CD14-positive monocyte (primary cell): ENCODE results near the gene PER2. TPM values are rescaled to one million over a fixed set of nuclear protein-coding genes. Genes with fewer than 3 reads are reported as not detected.

ENCODE experiments used
- DNase-seq, 3 donors: peaks; one replicate each; pipeline ENCODE4 v3.0.0-alpha.2; 2011 to 2022
- H2AFZ ChIP-seq: 2 replicates; pipeline ENCODE4 v1.6.0; 2012; ENCODE audit warnings: mild to moderate bottlenecking, low read depth, low read length, inconsistent platforms; ENCODE audit not compliant: insufficient read depth, poor library complexity, severe bottlenecking
- H3K27ac ChIP-seq, 2 donors: 1 replicate in 1 of 2; 2 replicates in 1 of 2; pipeline ENCODE4 v1.5.1; 2012 to 2013; ENCODE audit warnings: low read length in 2 of 2, control low read depth in 1 of 2, inconsistent platforms in 1 of 2, low read depth in 1 of 2, mild to moderate bottlenecking in 1 of 2
- H3K27me3 ChIP-seq, 2 donors: one replicate each; pipeline versions ENCODE4 v1.6.0 to v1.6.1; 2011 to 2013; ENCODE audit warnings: low read length in 2 of 2; ENCODE audit not compliant: control insufficient read depth in 2 of 2, insufficient read depth in 2 of 2
- H3K36me3 ChIP-seq, 2 donors: replicated peaks in 1 of 2; 1 replicate in 1 of 2; 2 replicates in 1 of 2; pipeline versions ENCODE4 v1.5.1 to v1.6.1; 2012 to 2013; ENCODE audit warnings: low read length in 2 of 2, control low read depth in 1 of 2, inconsistent platforms in 1 of 2, mild to moderate bottlenecking in 1 of 2; ENCODE audit not compliant: insufficient read depth in 2 of 2, control insufficient read depth in 1 of 2
- H3K4me1 ChIP-seq, 2 donors: 1 replicate in 1 of 2; 2 replicates in 1 of 2; pipeline versions ENCODE4 v1.5.1 to v1.6.1; 2012 to 2013; ENCODE audit warnings: low read length in 2 of 2, control low read depth in 1 of 2, inconsistent platforms in 1 of 2, mild to moderate bottlenecking in 1 of 2, moderate library complexity in 1 of 2; ENCODE audit not compliant: insufficient read depth in 2 of 2, control insufficient read depth in 1 of 2
- H3K4me2 ChIP-seq: replicated peaks from 2 replicates; pipeline ENCODE3; 2012; ENCODE audit warnings: low read length, moderate library complexity, mild to moderate bottlenecking; ENCODE audit not compliant: poor library complexity, severe bottlenecking; ENCODE audit errors: extremely low read depth
- H3K4me3 ChIP-seq, 3 experiments: fragments of 200-600 bp in 1 of 3; sonication (generic) in 1 of 3; replicated peaks in 1 of 3; 1 replicate in 2 of 3; 2 replicates in 1 of 3; pipeline ENCODE4 v1.5.1; 2011 to 2013; ENCODE audit warnings: low read length in 3 of 3, mild to moderate bottlenecking in 3 of 3, control low read depth in 2 of 3, low read depth in 2 of 3, inconsistent platforms in 1 of 3, moderate library complexity in 1 of 3
- H3K79me2 ChIP-seq: 2 replicates; pipeline ENCODE4 v1.6.0; 2012; ENCODE audit warnings: mild to moderate bottlenecking, control low read depth, inconsistent platforms, low read length, moderate library complexity; ENCODE audit not compliant: insufficient read depth
- H3K9ac ChIP-seq: 2 replicates; pipeline ENCODE4 v1.6.0; 2017; ENCODE audit warnings: low read length, mild to moderate bottlenecking; ENCODE audit not compliant: insufficient read depth, poor library complexity, severe bottlenecking
- H3K9me3 ChIP-seq, 2 donors: replicated peaks in 1 of 2; 1 replicate in 1 of 2; 2 replicates in 1 of 2; pipeline versions ENCODE4 v1.5.1 to v1.6.1; 2012 to 2013; ENCODE audit warnings: low read length in 2 of 2, control low read depth in 1 of 2; ENCODE audit not compliant: control insufficient read depth in 1 of 2, insufficient read depth in 1 of 2
- H4K20me1 ChIP-seq: 2 replicates; pipeline ENCODE4 v1.6.0; 2012; ENCODE audit warnings: mild to moderate bottlenecking, low read length, control low read depth, moderate library complexity; ENCODE audit not compliant: insufficient read depth
- H3K27ac Mint-ChIP-seq, 7 donors: one replicate each; pipeline ENCODE4 v1.8.0; 2020; ENCODE audit warnings: mild to moderate bottlenecking in 7 of 7, mixed read lengths in 7 of 7, moderate library complexity in 6 of 7, inconsistent platforms in 2 of 7
- H3K27me3 Mint-ChIP-seq, 3 donors: one replicate each; pipeline ENCODE4 v1.8.0; 2021 to 2022; ENCODE audit warnings: low read depth in 3 of 3, mild to moderate bottlenecking in 3 of 3, mixed read lengths in 3 of 3, moderate library complexity in 3 of 3, inconsistent platforms in 1 of 3
- H3K36me3 Mint-ChIP-seq, 2 donors: one replicate each; pipeline ENCODE4 v1.8.0; 2020; ENCODE audit warnings: mixed read lengths in 2 of 2, inconsistent platforms in 1 of 2, mild to moderate bottlenecking in 1 of 2
- H3K4me1 Mint-ChIP-seq: one replicate; pipeline ENCODE4 v1.8.0; 2020; ENCODE audit warnings: mild to moderate bottlenecking, mixed read lengths
- H3K4me3 Mint-ChIP-seq, 2 donors: one replicate each; pipeline ENCODE4 v1.8.0; 2020; ENCODE audit warnings: mild to moderate bottlenecking in 2 of 2, mixed read lengths in 2 of 2, moderate library complexity in 1 of 2
- H3K9me3 Mint-ChIP-seq, 7 donors: one replicate each; pipeline ENCODE4 v1.8.0; 2020 to 2022; ENCODE audit warnings: mixed read lengths in 7 of 7, mild to moderate bottlenecking in 6 of 7, moderate library complexity in 6 of 7, inconsistent platforms in 2 of 7
- CTCF ChIP-seq: fragments of 200-600 bp; IDR thresholded peaks from one replicate; pipeline ENCODE4 v1.8.0; 2022; ENCODE audit warnings: antibody characterized with exemption, mild to moderate bottlenecking
- WGBS: methylation state at CpG from one replicate; pipeline ENCODE4 v1.1.5; 2013; ENCODE audit warnings: missing lambda C conversion rate; ENCODE audit not compliant: insufficient coverage; 5-methylcytosine and 5-hydroxymethylcytosine counted together
- intact Hi-C, 2 donors: fragments of 100-400 bp; cut with micrococcal nuclease; formaldehyde crosslinking; loops; one replicate each; pipeline versions ENCODE4 v1.15.0 to v1.15.1; 2023
- polyA plus RNA-seq, 3 donors: library from polyadenylated mRNA; depleted of rRNA in 1 of 3; unstranded in 2 of 3; stranded (reverse) in 1 of 3; fragments of 300-500 nt in 2 of 3; fragments of >200 nt in 1 of 3; fragmentation: Illumina TruSeq in 2 of 3; gene quantifications; 1 replicate in 2 of 3; 2 replicates in 1 of 3; pipeline ENCODE4 v1.2.3, GENCODE V29; 2012 to 2021

Gene PER2
- polyA plus RNA-seq, 3 donors = 1.6 to 5.6 (median 3.1) TPM

- no peak for TF ChIP-seq CTCF
- Histone ChIP-seq H2AFZ (no peak overlapping the region), H4K20me1 (no peaks in the 10 kb centered on the region), H3K4me3 (no peak overlapping the region), H3K4me1 (peaks cover 14 to 16% of the 10 kb centered on the region in 2 donors), H3K27ac (peak overlapping the region in 1 of 2 donors; percentile 30), H3K79me2 (no peaks in the 10 kb centered on the region), H3K36me3 (peaks cover 62 to 79% of the 10 kb centered on the region in 2 donors), H3K27me3 (no peaks in the 10 kb centered on the region), H3K9ac (no peak overlapping the region), H3K9me3 (no peaks in the 10 kb centered on the region), H3K4me2 (no peak overlapping the region)
- DNase-seq = no peak
- peaks cover 65 to 78% of the 10 kb centered on the region in 2 donors for H3K36me3 Mint-ChIP-seq
- intact Hi-C loops = no loop called here
- 100% methylated on average over 1 of the region's 4 CpGs for WGBS
- no peaks in the 10 kb centered on the region for H3K27me3 Mint-ChIP-seq
- no peak overlapping the region for H3K4me3 Mint-ChIP-seq
- H3K9me3 Mint-ChIP-seq = peaks cover 0 to 3% (median 0%) of the 10 kb centered on the region in 7 donors
- peak overlapping the region in 5 of 7 donors; percentile 8 to 76 (median 46) for H3K27ac Mint-ChIP-seq
- H3K4me1 Mint-ChIP-seq = peaks cover 16% of the 10 kb centered on the region
These were observed 24.3 kb downstream of the PER2 start for GRCh38 chr2:238264072-238264460.

- H3K79me2 ChIP-seq = no peaks in the 10 kb centered on the region
- H3K27me3 ChIP-seq = no peaks in the 10 kb centered on the region
- H3K9me3 ChIP-seq = no peaks in the 10 kb centered on the region
- Mint-ChIP-seq H3K9me3 (peaks cover 0 to 3% (median 0%) of the 10 kb centered on the region in 7 donors), H3K27me3 (no peaks in the 10 kb centered on the region), H3K4me3 (no peak overlapping the region), H3K36me3 (peaks cover 66 to 80% of the 10 kb centered on the region in 2 donors), H3K4me1 (peaks cover 16% of the 10 kb centered on the region), H3K27ac (peak overlapping the region; percentile 12 to 86 (median 57))
- WGBS = 45% methylated on average over 7 of the region's 13 CpGs
- H3K27ac ChIP-seq = peak overlapping the region in 1 of 2 donors; percentile 30
- no peak overlapping the region for H3K9ac ChIP-seq
- DNase-seq = peak; percentile 70 to 76 (median 74)
- TF ChIP-seq CTCF = peak; percentile 84
- H3K4me1 ChIP-seq = peaks cover 14 to 16% of the 10 kb centered on the region in 2 donors
- intact Hi-C loops = no loop called here
- H3K4me2 ChIP-seq = no peak overlapping the region
- no peak overlapping the region for H2AFZ ChIP-seq
- no peaks in the 10 kb centered on the region for H4K20me1 ChIP-seq
- H3K4me3 ChIP-seq = no peak overlapping the region
- peaks cover 57 to 79% of the 10 kb centered on the region in 2 donors for H3K36me3 ChIP-seq
These were observed 25.0 kb downstream of the PER2 start for GRCh38 chr2:238263204-238264071.
